Osteoblast (primary cell): ENCODE data around the gene FADS1. TPM values are rescaled to one million over a fixed set of nuclear protein-coding genes. Genes with fewer than 3 reads are reported as not detected.

Experiments
- DNase-seq: peaks from one replicate; pipeline ENCODE4 v3.0.0; 2011; ENCODE audit warnings: low spot score, mixed read lengths; ENCODE audit not compliant: insufficient read length; ENCODE audit errors: missing footprints
- H2AFZ ChIP-seq: 2 replicates; pipeline ENCODE4 v1.6.0; 2011; ENCODE audit warnings: mild to moderate bottlenecking, low read length
- H3K27ac ChIP-seq: 2 replicates; pipeline ENCODE4 v1.5.1; 2011; ENCODE audit warnings: mild to moderate bottlenecking, low read depth, low read length, moderate library complexity
- H3K27me3 ChIP-seq: 2 replicates; pipeline ENCODE4 v1.6.0; 2012; ENCODE audit warnings: mild to moderate bottlenecking, control low read depth, inconsistent platforms, low read length, moderate library complexity; ENCODE audit not compliant: insufficient read depth
- H3K36me3 ChIP-seq: 2 replicates; pipeline ENCODE4 v1.5.1; 2011; ENCODE audit warnings: mild to moderate bottlenecking, low read length, control low read depth, moderate library complexity; ENCODE audit not compliant: insufficient read depth
- H3K4me1 ChIP-seq: 2 replicates; pipeline ENCODE4 v1.5.1; 2011; ENCODE audit warnings: mild to moderate bottlenecking, low read length, control low read depth, moderate library complexity; ENCODE audit not compliant: insufficient read depth
- H3K4me2 ChIP-seq: 2 replicates; pipeline ENCODE4 v1.6.0; 2011; ENCODE audit warnings: mild to moderate bottlenecking, low read length; ENCODE audit not compliant: insufficient read depth
- H3K4me3 ChIP-seq: fragments of 200-600 bp; sonication (generic); 3 replicates; pipeline ENCODE4 v1.5.1; 2012; ENCODE audit warnings: mild to moderate bottlenecking, low read length, inconsistent platforms; ENCODE audit not compliant: insufficient read depth
- H3K79me2 ChIP-seq: 2 replicates; pipeline ENCODE4 v1.6.0; 2012; ENCODE audit warnings: mild to moderate bottlenecking, low read length, control low read depth, inconsistent platforms; ENCODE audit not compliant: insufficient read depth
- H3K9me3 ChIP-seq: 2 replicates; pipeline ENCODE4 v1.5.1; 2011; ENCODE audit warnings: low read depth, low read length, control low read depth
- H4K20me1 ChIP-seq: 2 replicates; pipeline ENCODE4 v1.6.0; 2012; ENCODE audit warnings: mild to moderate bottlenecking, low read length, control low read depth; ENCODE audit not compliant: insufficient read depth
- total RNA-seq: library from RNA; depleted of rRNA; stranded (reverse); fragments of >200 nt; gene quantifications from 2 replicates; pipeline ENCODE4 v1.2.3, GENCODE V29; 2012
- TF ChIP-seq, protein P1 (sequence below): IDR thresholded peaks from 2 replicates; pipeline ENCODE4 v1.5.1; 2011; ENCODE audit warnings: mild to moderate bottlenecking, low read depth, low read length, moderate library complexity; ENCODE audit errors: extremely low read depth

The FADS1 gene
- total RNA-seq, 1 donor, result 303 TPM

DNA sequence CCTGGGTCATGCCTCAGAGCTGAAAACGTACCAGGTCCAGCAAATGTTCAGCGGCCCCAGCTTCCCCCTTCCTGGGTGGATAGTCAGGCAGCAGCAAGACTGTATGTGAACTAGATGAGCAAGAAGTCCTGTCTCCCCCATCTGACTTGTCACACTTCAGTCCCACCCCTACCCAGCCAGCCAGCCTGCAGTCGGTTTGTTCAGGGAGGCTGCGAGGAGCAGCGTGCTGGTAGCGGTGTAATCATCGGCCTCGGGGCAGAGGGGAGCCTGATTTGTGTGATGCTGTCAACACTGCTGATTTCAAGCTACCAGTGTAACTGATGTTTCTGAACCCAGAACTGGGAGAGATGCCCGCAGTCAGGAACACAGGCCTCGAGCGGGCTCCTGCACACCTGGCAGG lies 34.0 kb downstream of the FADS1 start:
- H3K27ac ChIP-seq, result no peak overlapping the region
- no peaks in the 10 kb centered on the region for H3K27me3 ChIP-seq

DNA sequence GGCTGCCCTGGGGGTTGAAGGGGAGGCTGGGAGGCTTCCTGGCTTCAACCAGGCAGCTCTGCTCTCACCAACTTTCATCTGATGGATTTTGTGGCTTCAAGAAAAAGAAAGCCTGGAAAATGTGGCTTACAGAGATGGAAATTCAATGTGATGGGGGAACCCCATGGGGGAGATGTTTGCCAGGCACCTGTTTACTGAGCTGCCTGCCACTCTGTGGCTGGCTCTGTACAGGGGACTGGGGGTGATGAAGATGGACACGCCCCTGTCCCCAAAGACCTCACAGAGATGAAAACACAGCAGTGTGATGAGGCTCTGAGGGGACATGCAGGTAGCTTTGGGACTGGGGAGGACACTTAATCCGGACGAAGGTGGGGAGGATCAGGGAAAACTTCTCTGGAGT lies 34.5 kb downstream of the FADS1 start:
- Histone ChIP-seq H4K20me1 (no peaks in the 10 kb centered on the region), H2AFZ (no peak overlapping the region), H3K79me2 (no peaks in the 10 kb centered on the region), H3K36me3 (peaks cover 16% of the 10 kb centered on the region), H3K4me1 (no peaks in the 10 kb centered on the region), H3K27ac (no peak overlapping the region), H3K27me3 (no peaks in the 10 kb centered on the region), H3K9me3 (no peaks in the 10 kb centered on the region), H3K4me3 (no peak overlapping the region), H3K4me2 (no peak overlapping the region)
- TF ChIP-seq, protein P1, sequence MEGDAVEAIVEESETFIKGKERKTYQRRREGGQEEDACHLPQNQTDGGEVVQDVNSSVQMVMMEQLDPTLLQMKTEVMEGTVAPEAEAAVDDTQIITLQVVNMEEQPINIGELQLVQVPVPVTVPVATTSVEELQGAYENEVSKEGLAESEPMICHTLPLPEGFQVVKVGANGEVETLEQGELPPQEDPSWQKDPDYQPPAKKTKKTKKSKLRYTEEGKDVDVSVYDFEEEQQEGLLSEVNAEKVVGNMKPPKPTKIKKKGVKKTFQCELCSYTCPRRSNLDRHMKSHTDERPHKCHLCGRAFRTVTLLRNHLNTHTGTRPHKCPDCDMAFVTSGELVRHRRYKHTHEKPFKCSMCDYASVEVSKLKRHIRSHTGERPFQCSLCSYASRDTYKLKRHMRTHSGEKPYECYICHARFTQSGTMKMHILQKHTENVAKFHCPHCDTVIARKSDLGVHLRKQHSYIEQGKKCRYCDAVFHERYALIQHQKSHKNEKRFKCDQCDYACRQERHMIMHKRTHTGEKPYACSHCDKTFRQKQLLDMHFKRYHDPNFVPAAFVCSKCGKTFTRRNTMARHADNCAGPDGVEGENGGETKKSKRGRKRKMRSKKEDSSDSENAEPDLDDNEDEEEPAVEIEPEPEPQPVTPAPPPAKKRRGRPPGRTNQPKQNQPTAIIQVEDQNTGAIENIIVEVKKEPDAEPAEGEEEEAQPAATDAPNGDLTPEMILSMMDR, result no peak
- DNase-seq, result no peak

More for the DNA sequence above, 34.0 kb downstream of the FADS1 start:
- Histone ChIP-seq H3K4me1 (no peaks in the 10 kb centered on the region), H3K4me3 (no peak overlapping the region), H4K20me1 (peaks cover 3% of the 10 kb centered on the region), H3K79me2 (no peaks in the 10 kb centered on the region), H3K9me3 (no peaks in the 10 kb centered on the region), H3K36me3 (peaks cover 22% of the 10 kb centered on the region), H2AFZ (no peak overlapping the region), H3K4me2 (no peak overlapping the region)
- TF ChIP-seq, protein P1, result no peak
- DNase-seq, result peak; percentile 78

DNA sequence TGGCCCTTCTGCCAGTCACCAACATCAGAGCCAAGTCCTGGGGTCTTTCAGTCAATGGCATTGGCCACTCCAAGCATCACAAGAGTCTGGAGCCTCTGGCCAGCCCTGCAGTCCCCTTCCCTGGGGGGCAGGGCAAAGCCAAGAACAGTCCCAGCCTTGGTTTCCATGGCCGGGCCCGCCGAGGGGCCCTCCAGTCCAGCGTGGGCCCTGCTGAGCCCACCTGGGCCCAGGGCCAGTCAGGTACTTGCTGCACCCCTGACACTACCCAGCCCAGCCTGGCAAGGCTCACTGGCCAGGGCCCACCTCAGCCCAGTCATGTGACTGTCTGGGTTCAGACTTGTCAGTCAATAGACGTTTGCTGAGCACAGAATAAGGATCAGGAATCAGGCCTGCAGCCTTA lies 35.2 kb downstream of the FADS1 start:
- no peaks in the 10 kb centered on the region for H3K79me2 ChIP-seq
- no peak overlapping the region for H3K27ac ChIP-seq
- no peaks in the 10 kb centered on the region for H4K20me1 ChIP-seq
- H3K4me1 ChIP-seq, result no peaks in the 10 kb centered on the region
- peaks cover 10% of the 10 kb centered on the region for H3K36me3 ChIP-seq
- H3K4me3 ChIP-seq, result no peak overlapping the region
- no peak for DNase-seq
- H2AFZ ChIP-seq, result no peak overlapping the region
- H3K4me2 ChIP-seq, result no peak overlapping the region
- TF ChIP-seq, protein P1, result no peak
- H3K9me3 ChIP-seq, result no peaks in the 10 kb centered on the region
- no peaks in the 10 kb centered on the region for H3K27me3 ChIP-seq

DNA sequence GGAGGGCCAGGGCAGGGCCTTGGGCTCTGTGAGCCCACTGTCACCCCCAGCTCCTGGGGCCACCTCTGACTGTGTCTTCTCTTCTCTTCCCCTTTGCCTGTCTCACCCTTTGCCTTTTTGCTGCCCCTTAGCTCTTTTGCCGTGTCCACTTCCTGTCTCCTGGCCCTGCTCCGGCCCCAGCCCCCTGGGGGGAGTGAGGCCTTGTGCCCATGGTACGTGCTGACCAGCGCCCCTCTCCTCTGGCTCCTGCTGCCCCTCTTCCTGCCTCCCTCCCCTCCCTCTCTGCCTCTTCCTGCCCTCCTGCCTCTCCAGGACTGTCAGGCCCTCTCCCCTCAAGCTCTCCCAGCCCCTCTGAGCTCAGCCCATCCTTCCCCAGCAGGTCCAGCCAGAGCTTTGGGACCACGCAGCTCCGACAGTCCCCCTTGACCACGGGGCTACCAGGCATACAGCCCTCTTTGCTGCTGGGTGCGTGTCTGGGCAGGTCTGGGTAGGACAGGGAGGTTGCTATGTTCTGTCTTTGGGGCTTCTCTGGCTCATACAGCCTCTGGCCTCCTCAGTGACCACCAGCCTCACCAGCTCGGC lies 36.1 kb downstream of the FADS1 start:
- Histone ChIP-seq H3K27me3 (no peaks in the 10 kb centered on the region), H3K4me2 (no peak overlapping the region), H3K27ac (no peak overlapping the region), H3K36me3 (peaks cover under 1% of the 10 kb centered on the region), H3K4me3 (no peak overlapping the region), H2AFZ (no peak overlapping the region), H4K20me1 (no peaks in the 10 kb centered on the region), H3K9me3 (no peaks in the 10 kb centered on the region), H3K4me1 (no peaks in the 10 kb centered on the region), H3K79me2 (no peaks in the 10 kb centered on the region)
- TF ChIP-seq, protein P1, result no peak
- DNase-seq, result no peak
